GM21381 (cell line): ENCODE data around the gene GFER.
"Not testable (repeated sequence)": the region's sequence is repeated elsewhere in the genome, so short reads cannot be mapped to it uniquely, and the experiment has no call there.

Experiments used
- ATAC-seq: cut with Tn5 transposase; IDR thresholded peaks from one replicate; pipeline ENCODE4 v1.9.1; 2021; ENCODE audit warnings: mild to moderate bottlenecking, moderate library complexity; ENCODE audit not compliant: unreplicated experiment

The GFER gene

GRCh38 chr16:2004795-2005517 is 21.0 kb downstream of the GFER start:
- no peak for ATAC-seq

GRCh38 chr16:2005646-2006045 is 21.7 kb downstream of the GFER start:
- no peak for ATAC-seq

GRCh38 chr16:2006317-2006716 is 22.3 kb downstream of the GFER start:
- ATAC-seq: no peak

DNA sequence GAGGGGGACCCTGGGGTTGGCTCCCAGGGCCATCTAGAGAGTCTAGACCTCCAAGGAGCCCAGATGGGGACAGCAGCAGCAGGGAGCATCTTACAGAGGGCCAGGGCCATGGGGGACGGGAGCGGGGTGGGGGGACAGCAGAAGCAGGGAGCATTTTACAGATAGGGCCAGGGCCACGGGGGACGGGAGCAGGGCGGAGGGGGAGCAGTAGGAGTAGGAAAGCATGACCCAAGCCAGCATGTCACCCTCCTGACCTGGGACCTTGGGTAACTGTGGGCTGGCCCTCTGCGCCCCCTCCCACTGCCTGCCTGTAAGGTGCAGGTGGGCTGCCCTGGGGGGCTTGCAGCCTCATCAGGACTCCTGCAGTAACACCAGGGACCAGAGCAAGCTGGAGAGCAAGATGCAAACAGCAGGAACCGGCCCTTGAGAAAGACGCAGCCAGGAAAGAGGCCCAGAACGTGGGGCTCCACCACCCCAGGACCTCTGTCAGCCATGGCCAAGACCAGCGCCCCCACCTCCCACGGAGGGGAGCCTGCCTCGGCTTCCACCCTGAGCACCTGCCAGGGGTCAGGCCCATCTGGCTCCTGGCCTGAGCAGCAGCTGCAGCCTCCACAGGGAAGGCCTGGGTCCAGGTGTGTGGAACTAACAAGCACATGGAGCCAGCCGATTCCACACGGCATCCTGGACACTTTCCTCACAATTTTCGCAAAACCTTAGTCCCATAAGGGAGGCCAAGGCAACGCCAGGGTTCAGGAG is 23.3 kb downstream of the GFER start:
- no peak for ATAC-seq

- ATAC-seq: no peak
These were observed 24.1 kb downstream of the GFER start for GRCh38 chr16:2008009-2008526.

- no peak for ATAC-seq
These were observed 24.7 kb downstream of the GFER start for GRCh38 chr16:2008631-2009163.

DNA sequence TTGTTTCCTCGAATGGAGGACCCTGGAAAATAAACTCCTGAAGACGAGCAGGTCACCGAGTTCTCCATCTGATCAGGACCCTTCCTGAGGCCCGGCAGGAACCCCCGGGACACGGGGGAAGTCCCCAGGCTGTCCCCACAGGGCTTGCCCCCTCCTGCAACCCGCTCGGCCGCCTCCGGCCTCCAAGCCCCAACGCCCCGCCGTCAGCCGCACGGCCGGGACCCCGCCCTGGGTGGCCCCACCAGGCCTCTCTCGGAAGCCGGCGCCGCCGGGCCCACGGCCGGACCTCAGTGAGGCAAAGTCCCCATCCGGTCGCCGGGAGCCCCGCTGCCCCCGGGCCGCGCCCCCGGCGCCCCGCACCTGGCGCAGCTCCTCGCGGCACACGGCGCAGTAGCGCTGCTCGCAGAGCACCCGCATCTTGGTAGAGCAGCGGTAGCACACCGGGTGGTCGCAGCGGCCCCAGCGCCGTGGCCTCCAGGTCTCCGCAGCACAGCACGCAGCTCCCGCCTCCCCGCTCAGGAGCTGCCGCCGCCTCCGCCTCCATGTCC is 25.2 kb downstream of the GFER start:
- peak; percentile 29 for ATAC-seq

DNA sequence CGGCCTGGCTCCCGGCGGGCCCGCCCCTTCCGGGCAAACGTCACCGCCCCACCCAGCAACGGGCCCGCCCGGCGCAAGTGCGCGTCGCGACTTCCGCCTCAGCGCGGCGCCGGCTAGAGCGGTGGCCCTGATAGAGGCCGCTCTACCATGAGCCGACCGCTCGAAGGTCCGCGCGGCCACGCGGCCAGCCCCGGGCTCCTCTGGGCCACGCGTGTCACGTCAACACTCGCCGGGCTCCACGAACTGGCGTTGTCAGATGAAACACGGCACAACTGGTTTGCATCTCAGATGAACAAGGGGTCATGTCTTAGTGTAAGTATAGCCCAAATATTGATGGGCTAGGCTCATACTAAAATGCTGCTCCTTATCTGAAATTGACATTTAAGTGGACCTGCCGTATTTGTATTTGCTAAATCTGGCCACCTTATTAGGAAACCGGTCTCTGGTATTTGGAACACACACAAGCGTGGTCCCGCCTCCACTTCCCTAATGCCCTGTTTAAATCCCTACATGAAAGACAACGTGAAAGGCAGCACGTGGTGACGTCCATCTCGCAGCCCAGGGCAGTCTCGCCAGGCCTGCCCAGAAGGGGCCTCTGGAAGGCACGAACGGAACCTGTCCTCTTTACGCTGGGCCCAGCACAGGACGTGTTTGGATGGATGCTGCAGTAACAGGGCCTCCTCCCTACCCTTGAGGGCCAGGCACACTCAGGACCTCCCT is 26.0 kb downstream of the GFER start, which contains the start of gene ZNF598:
TSS of gene ZNF598 (minus strand) at position 31 of the 720 bp plus-strand sequence.
- ATAC-seq: peak; percentile 86

DNA sequence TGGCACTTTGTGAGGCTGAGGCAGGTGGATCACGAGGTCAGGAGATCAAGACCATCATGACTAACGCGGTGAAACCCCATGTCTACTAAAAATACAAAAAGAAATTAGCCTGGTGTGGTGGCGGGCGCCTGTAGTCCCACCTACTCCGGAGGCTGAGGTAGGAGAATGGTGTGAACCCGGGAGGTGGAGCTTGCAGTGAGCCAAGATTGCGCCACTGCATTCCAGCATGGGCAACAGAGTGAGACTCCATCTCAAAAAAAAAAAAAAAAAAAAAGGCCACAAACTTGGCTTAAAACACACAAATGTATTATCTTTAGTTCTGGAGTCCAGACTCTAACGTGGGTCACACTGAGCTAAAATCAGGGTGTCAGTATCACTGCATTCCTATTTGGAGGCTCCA is 27.7 kb downstream of the GFER start:
- ATAC-seq: not testable (repeated sequence)

DNA sequence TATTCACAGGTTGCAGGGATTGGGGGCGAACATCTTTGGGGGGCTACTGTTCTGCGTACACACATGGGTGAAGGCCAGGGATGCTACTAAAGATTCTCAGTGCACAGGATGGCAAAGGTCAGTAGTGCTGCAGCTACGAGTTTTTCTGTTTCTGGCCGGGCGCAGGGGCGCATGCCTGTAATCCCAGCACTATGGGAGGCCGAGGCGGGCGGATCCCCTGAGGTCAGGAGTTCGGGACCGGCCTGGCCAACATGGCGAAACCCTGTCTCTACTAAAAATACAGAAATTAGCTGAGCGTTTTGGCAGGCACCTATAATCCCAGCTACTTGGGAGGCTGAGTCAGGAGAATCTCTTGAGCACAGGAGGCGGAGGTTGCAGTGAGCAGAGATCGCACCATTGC is 29.5 kb downstream of the GFER start:
- ATAC-seq: no peak

GRCh38 chr16:2015117-2015946 is 31.3 kb downstream of the GFER start:
- no peak for ATAC-seq

DNA sequence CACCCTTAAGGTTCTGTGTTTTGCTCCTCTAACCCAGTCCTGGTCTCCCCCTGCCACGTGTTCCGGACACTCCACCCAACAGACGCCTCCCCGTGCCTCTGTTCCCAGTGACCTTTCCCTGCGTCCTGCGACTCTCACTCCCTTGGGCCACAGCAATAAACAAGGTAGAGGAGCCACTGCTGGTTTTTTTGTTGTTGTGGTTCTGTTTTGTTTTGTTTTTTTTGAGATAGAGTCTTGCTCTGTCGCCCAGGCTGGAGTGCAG is 31.9 kb downstream of the GFER start:
- no peak for ATAC-seq

GRCh38 chr16:2016407-2016922 is 32.5 kb downstream of the GFER start:
- no peak for ATAC-seq

GRCh38 chr16:2019518-2019920 is 35.5 kb downstream of the GFER start, which contains the start of gene NPW:
Gene NPW (plus strand): TSS chr16:2019785.
- ATAC-seq: no peak

DNA sequence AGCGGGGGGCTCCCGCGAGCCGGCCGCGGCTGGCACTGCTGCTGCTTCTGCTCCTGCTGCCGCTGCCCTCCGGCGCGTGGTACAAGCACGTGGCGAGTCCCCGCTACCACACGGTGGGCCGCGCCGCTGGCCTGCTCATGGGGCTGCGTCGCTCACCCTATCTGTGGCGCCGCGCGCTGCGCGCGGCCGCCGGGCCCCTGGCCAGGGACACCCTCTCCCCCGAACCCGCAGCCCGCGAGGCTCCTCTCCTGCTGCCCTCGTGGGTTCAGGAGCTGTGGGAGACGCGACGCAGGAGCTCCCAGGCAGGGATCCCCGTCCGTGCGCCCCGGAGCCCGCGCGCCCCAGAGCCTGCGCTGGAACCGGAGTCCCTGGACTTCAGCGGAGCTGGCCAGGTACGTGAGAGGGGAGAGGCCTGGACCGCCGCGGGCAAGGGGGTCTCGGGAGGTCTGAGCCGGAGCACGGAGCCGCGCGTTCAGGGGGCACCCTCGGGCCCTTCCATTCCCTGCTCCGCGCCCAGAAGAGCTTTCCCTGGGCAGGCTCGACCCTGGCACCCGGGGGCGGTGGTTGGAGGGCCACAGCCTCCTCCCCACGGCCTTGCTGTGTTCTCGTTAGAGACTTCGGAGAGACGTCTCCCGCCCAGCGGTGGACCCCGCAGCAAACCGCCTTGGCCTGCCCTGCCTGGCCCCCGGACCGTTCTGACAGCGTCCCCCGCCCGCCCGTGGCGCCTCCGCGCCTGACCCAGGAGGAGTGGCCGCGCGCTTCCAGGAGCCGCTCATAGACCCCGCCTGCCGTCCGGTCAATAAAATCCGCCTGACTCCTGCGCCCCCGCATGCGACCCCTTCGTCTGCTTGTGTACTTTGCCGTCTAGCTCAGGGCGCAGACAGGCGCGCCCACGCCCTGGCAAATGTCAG is 36.2 kb downstream of the GFER start:
- ATAC-seq: no peak

GRCh38 chr16:2022723-2023091 is 38.7 kb downstream of the GFER start:
- ATAC-seq: peak; percentile 17

DNA sequence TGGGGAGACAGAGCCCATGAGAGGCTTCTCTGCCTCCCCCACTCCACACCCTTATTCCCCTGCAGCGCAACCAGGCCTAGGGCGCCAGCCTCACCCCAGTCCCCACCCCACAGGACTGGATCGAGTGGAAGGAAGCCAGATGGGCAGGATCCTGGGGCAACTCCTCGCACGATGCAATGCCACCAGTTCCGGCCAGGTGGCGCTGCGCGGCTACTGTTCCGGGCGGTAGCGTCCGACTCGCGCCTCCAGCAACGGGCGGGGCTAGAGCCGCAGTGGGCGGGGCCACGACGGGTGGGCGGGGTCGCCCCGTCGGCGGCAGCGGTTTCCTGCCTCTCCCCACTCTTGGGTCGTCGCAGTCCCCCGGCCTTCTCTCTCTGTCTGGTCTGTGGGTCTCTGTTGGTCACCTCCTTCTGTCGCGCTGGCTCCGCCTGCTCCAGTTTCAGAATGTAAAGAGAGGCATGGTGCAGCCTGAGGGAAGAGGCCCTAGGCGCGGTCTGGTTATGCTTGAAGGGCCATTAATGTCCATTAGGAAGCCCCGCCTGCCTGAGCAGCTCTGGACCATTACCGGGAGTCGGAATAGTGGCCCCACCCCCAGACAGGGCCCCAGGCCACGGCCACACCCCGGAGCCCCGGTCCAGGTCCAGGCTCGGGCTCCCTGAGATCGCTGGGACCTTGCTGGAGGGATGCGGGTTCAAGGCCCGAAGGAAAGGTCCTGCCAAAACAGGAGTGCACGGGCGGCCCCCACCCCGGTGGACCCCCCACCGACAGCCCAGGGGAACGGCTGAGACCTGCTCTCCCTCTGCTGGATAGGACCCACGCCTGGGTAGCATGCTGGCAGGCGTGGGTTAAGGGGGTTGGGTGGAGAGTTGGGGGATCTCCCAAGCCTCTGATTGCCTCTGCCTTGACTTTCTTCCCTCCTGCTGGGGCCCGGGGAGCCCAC is 39.4 kb downstream of the GFER start:
- peak; percentile 77 for ATAC-seq

DNA sequence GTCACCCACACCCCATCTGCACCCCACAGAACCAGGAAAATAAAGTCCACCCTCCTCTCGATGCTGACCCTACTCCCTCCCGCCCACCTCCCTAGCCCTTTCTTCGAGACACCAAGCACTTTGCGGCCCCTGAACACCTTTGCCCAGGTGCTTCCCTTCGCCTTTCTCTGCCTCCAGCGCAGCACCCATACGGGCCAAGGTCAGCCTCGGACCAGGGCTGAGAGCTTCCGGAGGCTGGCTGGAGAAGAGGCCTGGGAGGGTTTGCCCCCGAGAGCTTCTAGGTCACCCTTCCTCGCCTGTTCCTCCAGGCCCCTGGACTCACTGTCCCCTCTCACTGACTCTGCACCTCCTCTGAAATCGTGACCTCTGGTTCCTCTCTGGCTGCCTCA is 40.0 kb downstream of the GFER start:
- no peak for ATAC-seq
